LNCAP (cell line): Measurements from ENCODE around the gene PGA3.

Experiments
- TF ChIP-seq, protein P1 (sequence below): fragments of 450-650 bp; IDR thresholded peaks from 2 replicates; pipeline ENCODE4 v1.5.1; 2017; ENCODE audit warnings: mild to moderate bottlenecking

Gene PGA3

GRCh38 chr11:61168042-61168688, 35.1 kb upstream of the PGA3 start:
- TF ChIP-seq, protein P1, sequence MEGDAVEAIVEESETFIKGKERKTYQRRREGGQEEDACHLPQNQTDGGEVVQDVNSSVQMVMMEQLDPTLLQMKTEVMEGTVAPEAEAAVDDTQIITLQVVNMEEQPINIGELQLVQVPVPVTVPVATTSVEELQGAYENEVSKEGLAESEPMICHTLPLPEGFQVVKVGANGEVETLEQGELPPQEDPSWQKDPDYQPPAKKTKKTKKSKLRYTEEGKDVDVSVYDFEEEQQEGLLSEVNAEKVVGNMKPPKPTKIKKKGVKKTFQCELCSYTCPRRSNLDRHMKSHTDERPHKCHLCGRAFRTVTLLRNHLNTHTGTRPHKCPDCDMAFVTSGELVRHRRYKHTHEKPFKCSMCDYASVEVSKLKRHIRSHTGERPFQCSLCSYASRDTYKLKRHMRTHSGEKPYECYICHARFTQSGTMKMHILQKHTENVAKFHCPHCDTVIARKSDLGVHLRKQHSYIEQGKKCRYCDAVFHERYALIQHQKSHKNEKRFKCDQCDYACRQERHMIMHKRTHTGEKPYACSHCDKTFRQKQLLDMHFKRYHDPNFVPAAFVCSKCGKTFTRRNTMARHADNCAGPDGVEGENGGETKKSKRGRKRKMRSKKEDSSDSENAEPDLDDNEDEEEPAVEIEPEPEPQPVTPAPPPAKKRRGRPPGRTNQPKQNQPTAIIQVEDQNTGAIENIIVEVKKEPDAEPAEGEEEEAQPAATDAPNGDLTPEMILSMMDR: no peak

DNA sequence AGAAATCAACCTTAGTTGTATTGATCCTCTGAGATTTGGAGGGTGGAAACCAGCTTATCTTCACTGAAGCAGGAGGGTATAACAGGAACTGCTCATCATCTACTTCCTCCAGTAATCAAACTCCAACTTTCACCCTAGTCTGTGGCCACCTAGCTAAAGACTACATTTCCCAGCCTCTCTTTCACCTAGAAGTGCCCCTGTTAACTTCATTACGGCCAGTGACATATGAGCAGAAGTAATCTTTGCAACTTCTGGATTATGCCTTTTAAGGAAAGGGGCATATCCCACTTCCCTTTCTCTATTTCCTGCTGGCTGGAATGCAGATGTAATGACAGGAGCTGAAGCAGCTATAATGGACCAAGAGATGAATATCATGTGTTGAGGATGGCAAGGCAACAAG, 34.5 kb upstream of the PGA3 start:
- TF ChIP-seq, protein P1: no peak

DNA sequence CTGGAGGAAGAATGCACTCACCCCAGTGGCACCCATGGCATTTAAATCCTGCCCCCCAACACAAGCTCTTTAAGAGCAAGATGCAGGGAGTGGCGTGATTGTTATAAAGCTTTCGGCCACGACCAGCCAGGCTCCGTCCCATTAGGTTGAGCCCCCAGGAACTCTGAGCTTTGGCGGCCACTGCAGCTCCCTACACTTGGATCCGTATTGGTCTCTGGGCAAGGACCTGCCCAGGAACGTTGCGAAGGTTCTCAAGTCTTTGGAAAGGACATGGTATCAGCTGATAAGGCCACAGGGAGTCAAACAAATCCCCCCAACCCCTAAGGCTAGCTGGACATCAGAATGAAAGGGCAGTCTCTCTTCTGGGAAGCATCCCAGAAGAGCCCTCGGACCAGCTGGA, 32.7 kb upstream of the PGA3 start:
- TF ChIP-seq, protein P1: no peak

- TF ChIP-seq, protein P1: no peak
Observed at GRCh38 chr11:61171907-61172306, 31.4 kb upstream of the PGA3 start.

DNA sequence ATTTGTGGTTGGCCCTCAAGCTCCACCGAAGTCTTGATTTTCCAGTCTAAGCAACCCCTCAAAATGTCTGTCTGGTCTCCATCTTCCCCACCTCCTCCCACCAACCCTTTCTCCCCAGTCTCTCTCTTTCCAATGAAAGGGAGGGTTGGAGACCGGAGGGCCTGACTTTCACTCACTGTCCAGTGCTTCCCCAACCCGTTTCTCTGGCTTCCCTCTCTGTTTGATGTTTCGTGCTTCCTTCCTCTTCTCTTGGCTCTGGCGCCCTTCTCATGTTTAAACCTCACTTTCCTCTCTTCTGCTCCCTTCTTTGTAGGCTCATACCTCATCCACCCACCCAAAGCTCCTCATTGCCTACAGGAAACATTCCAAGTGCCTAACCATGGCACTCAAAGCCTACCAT, 31.0 kb upstream of the PGA3 start:
- TF ChIP-seq, protein P1: no peak

GRCh38 chr11:61172888-61173287, 30.4 kb upstream of the PGA3 start:
- TF ChIP-seq, protein P1: no peak

DNA sequence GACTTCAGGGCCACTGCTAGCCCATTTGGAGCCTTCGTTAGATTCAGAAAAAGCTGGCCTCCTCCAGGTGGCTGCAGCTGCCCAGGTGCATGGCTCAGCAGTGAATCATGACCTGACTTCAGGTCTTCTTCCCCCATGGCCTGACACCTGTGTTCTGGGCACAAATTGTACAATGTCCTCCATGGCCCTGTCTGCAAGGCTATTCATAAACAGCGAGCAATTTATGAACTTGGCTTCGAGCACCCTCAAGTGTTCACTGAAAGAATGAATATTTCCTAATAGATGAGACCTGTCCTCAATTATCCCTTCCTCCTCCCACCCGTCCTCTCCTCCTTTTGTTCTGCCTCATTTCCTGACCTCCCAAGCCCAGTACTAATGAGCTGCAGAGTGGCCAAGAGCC, 29.9 kb upstream of the PGA3 start:
- TF ChIP-seq, protein P1: peak; percentile 54

GRCh38 chr11:61174273-61174672, 29.0 kb upstream of the PGA3 start:
- TF ChIP-seq, protein P1: no peak
